ENCODE data around the gene LAMA2. TPM values are rescaled to one million over a fixed set of nuclear protein-coding genes. Genes with fewer than 3 reads are reported as not detected.

LAMA2 gene
- total RNA-seq, 1 experiment from 2014 or later: 4.2 TPM

DNA sequence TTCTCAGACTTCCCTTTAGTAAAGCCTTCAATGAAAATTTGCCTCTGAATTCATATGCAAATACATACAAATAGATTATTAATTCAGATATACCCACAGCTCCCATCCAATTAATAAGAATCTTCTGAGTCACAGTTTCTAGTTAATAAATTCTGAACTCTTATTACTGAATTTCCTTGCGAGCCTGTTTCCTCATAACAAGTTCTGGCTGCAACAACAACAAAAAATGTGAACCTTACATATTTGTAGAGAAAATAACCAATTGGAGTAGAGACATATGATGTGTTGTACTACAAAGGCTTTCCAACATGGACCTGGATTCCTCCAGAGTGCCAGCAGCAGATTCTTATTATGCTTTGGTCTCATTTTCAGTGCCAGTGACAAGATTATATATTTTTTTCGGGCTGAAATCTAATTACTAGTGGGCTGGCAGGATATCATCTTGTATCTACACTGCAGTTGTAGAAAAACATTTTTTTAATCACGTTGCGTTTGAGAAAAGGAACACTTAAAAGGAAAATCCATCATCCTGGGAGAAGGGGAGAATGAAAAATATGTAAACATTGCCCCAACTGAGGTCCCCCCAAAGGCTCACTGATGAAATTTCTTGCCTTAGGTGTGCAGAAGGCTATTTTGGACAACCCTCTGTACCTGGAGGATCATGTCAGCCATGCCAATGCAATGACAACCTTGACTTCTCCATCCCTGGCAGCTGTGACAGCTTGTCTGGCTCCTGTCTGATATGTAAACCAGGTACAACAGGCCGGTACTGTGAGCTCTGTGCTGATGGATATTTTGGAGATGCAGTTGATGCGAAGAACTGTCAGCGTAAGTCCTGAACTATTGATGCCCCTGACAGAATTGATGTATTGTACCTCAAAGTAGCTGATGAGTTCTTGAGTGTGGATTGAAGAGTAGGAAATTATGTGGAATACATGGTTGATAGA lies 404.6 kb downstream of the LAMA2 start:
- no peak overlapping the region for H2BK20ac ChIP-seq (ENCODE audit: low read depth, low read length, poor library complexity, severe bottlenecking)
- H2AK5ac ChIP-seq (ENCODE audit: insufficient read length, low read length): no peak overlapping the region
- H3K4ac ChIP-seq (ENCODE audit: low read depth, low read length): no peak overlapping the region
- H3K27me3 ChIP-seq (ENCODE audit: insufficient read depth, low read length): no peaks in the 10 kb centered on the region
- no peak overlapping the region for H2AFZ ChIP-seq (ENCODE audit: low read length)
- H3K79me2 ChIP-seq (ENCODE audit: insufficient read depth, low read length): no peaks in the 10 kb centered on the region
- no peaks in the 10 kb centered on the region for H4K20me1 ChIP-seq (ENCODE audit: control insufficient read depth, insufficient read depth, insufficient read length)
- H3K23ac ChIP-seq (ENCODE audit: insufficient read length, low read depth, low read length): no peak overlapping the region
- no peak for DNase-seq
- H4K8ac ChIP-seq (replicated peaks; ENCODE audit: insufficient read length, low read depth, low read length): no peak overlapping the region
- H3K4me2 ChIP-seq (ENCODE audit: insufficient read depth, insufficient read length, low read length): no peak overlapping the region
- Mint-ChIP-seq H3K4me3 (no peak overlapping the region), H3K4me1 (peaks cover 12 to 13% of the 10 kb centered on the region in 2 experiments), H3K9me3 (no peaks in the 10 kb centered on the region), H3K27me3 (ENCODE audit: low read depth) (no peaks in the 10 kb centered on the region), H3K27ac (no peak overlapping the region), H3K36me3 (ENCODE audit: insufficient read depth in 1 of 3, low read depth in 3 of 3) (no peaks in the 10 kb centered on the region)
- TF ChIP-seq, protein P1, sequence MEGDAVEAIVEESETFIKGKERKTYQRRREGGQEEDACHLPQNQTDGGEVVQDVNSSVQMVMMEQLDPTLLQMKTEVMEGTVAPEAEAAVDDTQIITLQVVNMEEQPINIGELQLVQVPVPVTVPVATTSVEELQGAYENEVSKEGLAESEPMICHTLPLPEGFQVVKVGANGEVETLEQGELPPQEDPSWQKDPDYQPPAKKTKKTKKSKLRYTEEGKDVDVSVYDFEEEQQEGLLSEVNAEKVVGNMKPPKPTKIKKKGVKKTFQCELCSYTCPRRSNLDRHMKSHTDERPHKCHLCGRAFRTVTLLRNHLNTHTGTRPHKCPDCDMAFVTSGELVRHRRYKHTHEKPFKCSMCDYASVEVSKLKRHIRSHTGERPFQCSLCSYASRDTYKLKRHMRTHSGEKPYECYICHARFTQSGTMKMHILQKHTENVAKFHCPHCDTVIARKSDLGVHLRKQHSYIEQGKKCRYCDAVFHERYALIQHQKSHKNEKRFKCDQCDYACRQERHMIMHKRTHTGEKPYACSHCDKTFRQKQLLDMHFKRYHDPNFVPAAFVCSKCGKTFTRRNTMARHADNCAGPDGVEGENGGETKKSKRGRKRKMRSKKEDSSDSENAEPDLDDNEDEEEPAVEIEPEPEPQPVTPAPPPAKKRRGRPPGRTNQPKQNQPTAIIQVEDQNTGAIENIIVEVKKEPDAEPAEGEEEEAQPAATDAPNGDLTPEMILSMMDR (conservative IDR thresholded peaks at IDR 0.05): no peak
- no peak overlapping the region for H3K9ac ChIP-seq (ENCODE audit: extremely low read depth, insufficient read length, low read length)
- no peak overlapping the region for H4K91ac ChIP-seq (ENCODE audit: insufficient read length, low read depth, low read length)
- H3K14ac ChIP-seq (ENCODE audit: insufficient read depth, low read length): no peak overlapping the region
- no peaks in the 10 kb centered on the region for H3K79me1 ChIP-seq (ENCODE audit: insufficient read depth, low read depth, low read length, poor library complexity, severe bottlenecking)
- no peak overlapping the region for H3K27ac ChIP-seq (ENCODE audit: insufficient read length, low read depth, low read length)
- H2BK120ac ChIP-seq (ENCODE audit: low read depth, low read length, poor library complexity, severe bottlenecking): no peak overlapping the region
- no peaks in the 10 kb centered on the region for H3K23me2 ChIP-seq (ENCODE audit: insufficient read length, low read depth, low read length, poor library complexity, severe bottlenecking)
- H2BK15ac ChIP-seq (ENCODE audit: low read depth, low read length): no peak overlapping the region
- no peaks in the 10 kb centered on the region for H3K9me3 ChIP-seq (ENCODE audit: control insufficient read depth, low read depth, low read length)
- no CpG with 5 or more reads among the region's 7 CpGs for WGBS (ENCODE audit: extremely low coverage, insufficient read length, low lambda C conversion rate)
- H2BK12ac ChIP-seq (ENCODE audit: insufficient read length, low read depth, low read length): no peak overlapping the region
- H3K18ac ChIP-seq (ENCODE audit: insufficient read length, low read depth, low read length): no peak overlapping the region
- no peak overlapping the region for H3K56ac ChIP-seq (ENCODE audit: insufficient read length, low read depth, low read length)
- H2BK5ac ChIP-seq (ENCODE audit: insufficient read length, low read length): no peak overlapping the region
- H3K4me1 ChIP-seq (ENCODE audit: insufficient read depth, low read length): no peaks in the 10 kb centered on the region; the same call in 1 of the 2 replicates
- H4K5ac ChIP-seq (ENCODE audit: insufficient read length, low read depth, low read length): no peak overlapping the region
- no peak overlapping the region for H3T11ph ChIP-seq (ENCODE audit: low read length)
